Common myeloid progenitor, CD34-positive (primary cell): ENCODE data around the gene TTBK2.
A peak's percentile ranks its signal among the peaks of the same experiment; 100 is the strongest.

Source experiments
- CTCF ChIA-PET: fragments of 350-600 bp; sonication (Branson Sonifier 250); formaldehyde crosslinking; loops from one replicate; lab custom pipeline; 2021; ENCODE audit warnings: antibody characterized with exemption; lab: Charles Lee
- POLR2A ChIA-PET: fragments of 350-600 bp; sonication (Branson Sonifier 250); formaldehyde crosslinking; loops from one replicate; lab custom pipeline; 2021; ENCODE audit warnings: antibody characterized with exemption; lab: Charles Lee
- DNase-seq, 3 donors: peaks; one replicate each; pipeline versions ENCODE4 v3.0.0 to v3.0.0-alpha.2; 2013
- H3K27ac ChIP-seq, 2 experiments: 1 replicate in 1 of 2; 2 replicates in 1 of 2; pipeline ENCODE4 v1.7.0; 2013; ENCODE audit warnings: inconsistent platforms in 2 of 2, low read length in 2 of 2, mild to moderate bottlenecking in 2 of 2, low read depth in 1 of 2, moderate library complexity in 1 of 2; ENCODE audit not compliant: severe bottlenecking in 2 of 2, insufficient read depth in 1 of 2, poor library complexity in 1 of 2
- H3K27me3 ChIP-seq, 5 experiments: replicated peaks in 2 of 5; 1 replicate in 3 of 5; 2 replicates in 2 of 5; pipeline versions ENCODE4 v1.6.1 to v1.7.0; 2013; ENCODE audit warnings: low read length in 4 of 5, mild to moderate bottlenecking in 2 of 5, moderate library complexity in 2 of 5, inconsistent platforms in 1 of 5; ENCODE audit not compliant: insufficient read depth in 5 of 5, control insufficient read depth in 4 of 5
- H3K36me3 ChIP-seq, 4 experiments: 1 replicate in 2 of 4; 2 replicates in 2 of 4; pipeline versions ENCODE4 v1.6.1 to v1.7.0; 2013; ENCODE audit warnings: low read length in 3 of 4, control low read depth in 1 of 4, mild to moderate bottlenecking in 1 of 4; ENCODE audit not compliant: control insufficient read depth in 4 of 4, insufficient read depth in 4 of 4
- H3K4me1 ChIP-seq, 4 experiments: 1 replicate in 3 of 4; 2 replicates in 1 of 4; pipeline versions ENCODE4 v1.6.1 to v1.7.1; 2013; ENCODE audit warnings: low read length in 3 of 4, mild to moderate bottlenecking in 3 of 4, control low read depth in 1 of 4, inconsistent platforms in 1 of 4, moderate library complexity in 1 of 4; ENCODE audit not compliant: control insufficient read depth in 4 of 4, insufficient read depth in 4 of 4; ENCODE audit errors: control extremely low read depth in 1 of 4
- H3K4me3 ChIP-seq, 7 experiments: 1 replicate in 4 of 7; 2 replicates in 3 of 7; pipeline versions ENCODE4 v1.5.1 to v1.7.0; 2013; ENCODE audit warnings: mild to moderate bottlenecking in 7 of 7, low read length in 6 of 7, moderate library complexity in 6 of 7, inconsistent platforms in 2 of 7, low read depth in 2 of 7, control low read depth in 1 of 7; ENCODE audit not compliant: insufficient read depth in 4 of 7, control insufficient read depth in 1 of 7; ENCODE audit errors: extremely low read depth in 1 of 7
- H3K9me3 ChIP-seq, 5 experiments: 1 replicate in 4 of 5; 2 replicates in 1 of 5; pipeline versions ENCODE4 v1.6.1 to v1.7.1; 2013; ENCODE audit warnings: low read length in 4 of 5, mild to moderate bottlenecking in 2 of 5, inconsistent platforms in 1 of 5, low read depth in 1 of 5, moderate library complexity in 1 of 5; ENCODE audit not compliant: control insufficient read depth in 4 of 5, insufficient read depth in 2 of 5; ENCODE audit errors: control extremely low read depth in 1 of 5
- WGBS: methylation state at CpG from one replicate; pipeline ENCODE4 v1.1.5; 2013; ENCODE audit not compliant: insufficient coverage; 5-methylcytosine and 5-hydroxymethylcytosine counted together

Gene TTBK2

GRCh38 chr15:42719043-42719442 is 201.5 kb downstream of the TTBK2 start:
- DNase-seq, result no peak
- Histone ChIP-seq H3K27me3 (no peaks in the 10 kb centered on the region), H3K4me3 (no peak overlapping the region), H3K27ac (no peak overlapping the region), H3K9me3 (no peaks in the 10 kb centered on the region), H3K36me3 (peaks cover 8 to 74% (median 52%) of the 10 kb centered on the region in 4 experiments), H3K4me1 (no peaks in the 10 kb centered on the region)
- ChIA-PET POLR2A (no interaction called here), CTCF (interaction anchor here (0.9 to 1.8 kb wide), 2 partner anchors 10 to 13 kb away, joined by 3 to 4 read pairs; no protein-coding TSS in a partner anchor)
- WGBS, result 100% methylated on average over 5 of the region's 6 CpGs

- no peak for DNase-seq
- Histone ChIP-seq H3K4me1 (no peaks in the 10 kb centered on the region), H3K36me3 (peaks cover 8 to 55% (median 37%) of the 10 kb centered on the region in 4 experiments), H3K27me3 (no peaks in the 10 kb centered on the region), H3K4me3 (no peak overlapping the region), H3K9me3 (no peaks in the 10 kb centered on the region), H3K27ac (no peak overlapping the region)
- CTCF ChIA-PET, result interaction anchor here (1.2 kb wide), 1 partner anchor 11 kb away, joined by 5 read pairs; no protein-coding TSS in a partner anchor
- POLR2A ChIA-PET, result no interaction called here
- 100% methylated on average over 1 of the region's 2 CpGs for WGBS
These were observed 204.0 kb downstream of the TTBK2 start for GRCh38 chr15:42716626-42717025.

GRCh38 chr15:42716125-42716524 is 204.5 kb downstream of the TTBK2 start:
- Histone ChIP-seq H3K4me3 (no peak overlapping the region), H3K36me3 (peaks cover 8 to 53% (median 35%) of the 10 kb centered on the region in 4 experiments), H3K4me1 (no peaks in the 10 kb centered on the region), H3K27me3 (no peaks in the 10 kb centered on the region), H3K9me3 (no peaks in the 10 kb centered on the region), H3K27ac (no peak overlapping the region)
- 100% methylated on average over 5 of the region's 5 CpGs for WGBS
- ChIA-PET POLR2A (no interaction called here), CTCF (no interaction called here)
- DNase-seq, result no peak

GRCh38 chr15:42712584-42712983 is 208.0 kb downstream of the TTBK2 start:
- no peaks in the 10 kb centered on the region for H3K9me3 ChIP-seq
- CTCF ChIA-PET, result interaction anchor here (1.2 kb wide), 1 partner anchor 11 kb away, joined by 3 read pairs; no protein-coding TSS in a partner anchor
- H3K4me3 ChIP-seq, result no peak overlapping the region
- no peaks in the 10 kb centered on the region for H3K27me3 ChIP-seq
- 100% methylated on average over 4 of the region's 4 CpGs for WGBS
- H3K36me3 ChIP-seq, result peaks cover 1 to 23% (median 13%) of the 10 kb centered on the region in 4 experiments
- no peak overlapping the region for H3K27ac ChIP-seq
- POLR2A ChIA-PET, result no interaction called here
- no peak for DNase-seq
- peaks cover 0 to 4% (median 1%) of the 10 kb centered on the region in 4 experiments for H3K4me1 ChIP-seq

DNA sequence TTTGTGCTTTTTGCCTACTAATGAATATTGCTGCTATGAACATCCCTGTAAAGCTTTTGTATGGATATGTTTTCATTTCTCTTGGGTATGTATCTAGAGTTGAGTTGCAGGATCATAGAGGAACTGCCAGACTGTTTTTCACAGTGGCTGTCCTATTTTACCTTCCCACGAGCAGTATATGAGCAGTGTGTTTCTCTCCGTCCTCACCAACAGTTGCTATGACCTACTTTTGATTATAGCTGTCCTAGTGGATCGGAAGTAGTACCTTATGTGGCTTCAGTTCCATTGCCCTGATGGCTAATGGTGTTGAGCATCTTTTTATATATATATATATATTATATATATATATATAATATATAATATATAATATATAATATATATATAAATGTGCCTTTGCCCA is 208.8 kb downstream of the TTBK2 start:
- POLR2A ChIA-PET, result no interaction called here
- no peaks in the 10 kb centered on the region for H3K27me3 ChIP-seq
- H3K4me3 ChIP-seq, result no peak overlapping the region
- no peak overlapping the region for H3K27ac ChIP-seq
- CTCF ChIA-PET, result interaction anchor here (1.4 kb wide), 1 partner anchor 11 kb away, joined by 4 read pairs; no protein-coding TSS in a partner anchor
- no peaks in the 10 kb centered on the region for H3K9me3 ChIP-seq
- WGBS, result no CpG with 5 or more reads among the region's 3 CpGs
- H3K36me3 ChIP-seq, result peaks cover 0 to 18% (median 8%) of the 10 kb centered on the region in 4 experiments
- no peak for DNase-seq
- peaks cover 0 to 4% (median 1%) of the 10 kb centered on the region in 4 experiments for H3K4me1 ChIP-seq

DNA sequence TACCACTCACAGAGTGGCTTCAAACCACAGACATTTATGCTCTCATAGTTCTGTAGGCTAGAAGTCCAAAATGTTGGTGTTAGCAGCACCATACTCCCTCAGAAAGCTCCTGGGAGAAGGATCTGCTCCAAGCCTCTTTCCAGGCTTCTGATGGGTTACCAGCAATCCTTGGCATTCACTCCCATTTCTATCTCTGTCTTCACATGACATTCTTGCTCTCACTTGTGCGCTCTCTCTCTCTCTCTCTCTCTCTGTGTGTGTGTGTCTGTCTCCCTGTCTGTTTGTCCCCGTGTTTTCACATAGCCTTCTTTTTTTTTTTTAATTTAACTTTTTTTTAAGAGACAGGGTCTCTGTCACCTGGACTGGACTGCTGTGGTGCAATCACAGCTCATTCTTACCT is 209.9 kb downstream of the TTBK2 start:
- peaks cover 0 to 8% (median 6%) of the 10 kb centered on the region in 4 experiments for H3K36me3 ChIP-seq
- no peak overlapping the region for H3K27ac ChIP-seq
- no peaks in the 10 kb centered on the region for H3K9me3 ChIP-seq
- peaks cover 0 to 4% (median 1%) of the 10 kb centered on the region in 4 experiments for H3K4me1 ChIP-seq
- H3K27me3 ChIP-seq, result no peaks in the 10 kb centered on the region
- ChIA-PET POLR2A (interaction anchor here (0.6 to 0.7 kb wide), 2 partner anchors 55 to 794 kb away, joined by 3 to 9 read pairs; no protein-coding TSS in a partner anchor), CTCF (interaction anchor here (1.4 kb wide), 1 partner anchor 12 kb away, joined by 4 read pairs; no protein-coding TSS in a partner anchor)
- no peak for DNase-seq
- no peak overlapping the region for H3K4me3 ChIP-seq
- 100% methylated on average over 1 of the region's 2 CpGs for WGBS

DNA sequence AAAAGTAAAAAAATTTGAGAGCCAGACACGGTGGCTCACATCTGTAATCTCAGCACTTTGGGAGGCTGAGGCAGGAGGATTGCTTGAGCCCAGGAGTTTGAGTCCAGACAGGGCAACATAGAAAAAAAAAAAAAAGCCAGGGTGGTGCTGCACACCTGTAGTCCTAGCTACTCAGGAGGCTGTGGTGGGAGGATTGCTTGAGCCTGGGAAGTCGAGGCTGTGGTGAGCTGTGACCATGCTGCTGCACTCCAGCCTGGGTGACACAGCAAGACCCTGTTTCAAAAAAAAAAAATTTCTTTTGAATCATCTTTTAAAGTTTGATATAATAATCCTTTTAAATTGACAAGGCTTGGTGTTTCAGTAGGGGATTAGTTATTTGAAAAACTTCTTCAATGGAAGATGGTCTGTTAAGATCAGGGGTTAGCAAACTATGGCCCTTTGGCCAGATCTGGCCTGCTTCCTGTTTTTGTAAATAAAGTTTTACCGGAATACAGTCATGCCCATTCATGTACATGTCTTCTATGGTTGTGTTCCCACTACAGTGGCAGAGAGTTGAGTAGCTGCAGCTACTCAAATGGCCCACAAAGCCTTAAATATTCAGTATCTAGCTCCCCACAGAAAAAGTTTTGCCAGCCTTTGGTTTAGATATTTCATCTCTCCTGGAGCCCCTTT is 212.6 kb downstream of the TTBK2 start:
- WGBS, result 70% methylated on average over 2 of the region's 3 CpGs
- no peak overlapping the region for H3K4me3 ChIP-seq
- peak in 2 of 3 donors; percentile 28 to 50 for DNase-seq
- peaks cover 0 to 4% (median 1%) of the 10 kb centered on the region in 4 experiments for H3K4me1 ChIP-seq
- ChIA-PET CTCF (interaction anchor here (0.6 to 0.7 kb wide), 2 partner anchors 19 to 644 kb away, joined by 3 read pairs; no protein-coding TSS in a partner anchor), POLR2A (no interaction called here)
- no peak overlapping the region for H3K27ac ChIP-seq
- no peaks in the 10 kb centered on the region for H3K9me3 ChIP-seq
- H3K27me3 ChIP-seq, result no peaks in the 10 kb centered on the region
- peaks cover 4 to 21% (median 4%) of the 10 kb centered on the region in 4 experiments for H3K36me3 ChIP-seq
